Transverse colon (tissue), 4 donors: ENCODE results near the gene ANXA6. TPM values are rescaled to one million over a fixed set of nuclear protein-coding genes. Genes with fewer than 3 reads are reported as not detected.

ENCODE experiments used
- DNase-seq: peaks from one replicate; pipeline ENCODE4 v3.0.0-alpha.2; 2019
- H3K27ac ChIP-seq, 4 donors: fragments of 200-600 bp; sonication (generic); 2 replicates each; pipeline ENCODE4 v1.5.1; 2016 to 2018; ENCODE audit warnings: inconsistent platforms in 4 of 4
- H3K27me3 ChIP-seq: fragments of 200-600 bp; sonication (generic); 2 replicates; pipeline ENCODE4 v1.5.1; 2017; ENCODE audit warnings: inconsistent platforms
- H3K36me3 ChIP-seq, 4 donors: fragments of 200-600 bp; sonication (generic); 2 replicates each; pipeline ENCODE4 v1.5.1; 2017 to 2019; ENCODE audit warnings: inconsistent platforms in 4 of 4
- H3K4me1 ChIP-seq, 4 donors: fragments of 200-600 bp; sonication (generic); 2 replicates each; pipeline ENCODE4 v1.5.1; 2017 to 2020; ENCODE audit warnings: inconsistent platforms in 4 of 4
- H3K4me3 ChIP-seq, 4 donors: fragments of 200-600 bp; sonication (generic); 1 replicate in 1 of 4; 2 replicates in 3 of 4; pipeline versions ENCODE4 v1.5.1 to v1.6.1; 2017 to 2019; ENCODE audit warnings: inconsistent platforms in 4 of 4
- H3K9me3 ChIP-seq, 2 donors: fragments of 200-600 bp; sonication (generic); 2 replicates each; pipeline ENCODE4 v1.5.1; 2017 to 2019; ENCODE audit warnings: inconsistent platforms in 2 of 2
- EP300 ChIP-seq: sonication (generic); formaldehyde crosslinking; IDR thresholded peaks from one replicate; pipeline ENCODE4 v1.6.1; 2017; ENCODE audit warnings: antibody characterized with exemption, low read depth
- POLR2A ChIP-seq: fragments of 450-650 bp; IDR thresholded peaks from one replicate; pipeline ENCODE4 v1.6.1; 2016; ENCODE audit warnings: antibody characterized with exemption, mild to moderate bottlenecking, moderate library complexity
- POLR2AphosphoS5 ChIP-seq, 3 donors: sonication (generic); formaldehyde crosslinking; IDR thresholded peaks; one replicate each; pipeline ENCODE4 v1.6.1; 2016; ENCODE audit warnings: antibody characterized with exemption in 3 of 3
- WGBS, 2 donors: methylation state at CpG; one replicate each; pipeline ENCODE4 v1.1.5; 2018; ENCODE audit warnings: low coverage in 1 of 2; 5-methylcytosine and 5-hydroxymethylcytosine counted together
- in situ Hi-C, 4 donors: fragments of 200-750 bp; cut with MboI; loops; one replicate each; pipeline versions ENCODE4 v1.15.0 to v1.15.1; 2017; ENCODE audit warnings: low sequenced_read_pairs in 3 of 4, low pct_ligation_motif_present in 1 of 4, low pct_unique_long_range_greater_than_20kb in 1 of 4
- intact Hi-C: fragments of 100-400 bp; cut with DNase I; formaldehyde crosslinking; loops from one replicate; pipeline ENCODE4 v1.15.1; 2023; ENCODE audit warnings: low total_unique reads
- total RNA-seq, 4 donors: library from RNA; depleted of rRNA; stranded (reverse); fragments of >200 nt; gene quantifications; one replicate each; pipeline ENCODE4 v1.1.0, GENCODE V29; 2016
- TF ChIP-seq, protein P1 (sequence below), 5 experiments: fragments of 200-600 bp in 3 of 5; fragments of 450-650 bp in 2 of 5; sonication (generic) in 3 of 5; IDR thresholded peaks; 1 replicate in 2 of 5; 2 replicates in 3 of 5; pipeline ENCODE4 v1.5.1; 2016 to 2017; ENCODE audit warnings: antibody characterized with exemption in 5 of 5, inconsistent platforms in 3 of 5, mild to moderate bottlenecking in 2 of 5, moderate library complexity in 1 of 5

The ANXA6 gene
- total RNA-seq, 4 donors from 2014 or later: 19.1 to 79.0 (median 55.3) TPM

DNA sequence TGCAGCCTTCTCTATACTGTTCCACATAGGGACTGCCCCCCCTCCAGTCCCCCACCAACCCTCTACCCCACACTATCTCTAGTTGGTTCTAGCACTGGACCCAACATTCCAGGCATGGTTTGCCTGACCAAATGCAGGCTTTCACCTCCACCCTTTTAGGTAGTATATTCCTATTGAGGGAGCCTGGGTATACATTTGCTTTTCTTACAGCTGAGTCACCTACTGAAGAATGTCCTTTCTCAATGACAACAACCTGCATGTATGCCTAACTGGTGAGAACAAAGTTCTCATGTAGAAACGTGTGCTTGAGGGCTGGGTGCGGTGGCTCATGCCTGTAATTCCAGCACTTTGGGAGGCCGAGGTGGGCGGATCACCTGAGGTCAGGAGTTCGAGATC, 85.0 kb downstream of the ANXA6 start:
- Histone ChIP-seq H3K4me3 (no peak overlapping the region), H3K27ac (peak overlapping the region in 3 of 4 donors; percentile 6 to 54 (median 39)), H3K4me1 (peaks cover 27 to 67% (median 37%) of the 10 kb centered on the region in 4 donors), H3K36me3 (no peaks in the 10 kb centered on the region), H3K27me3 (no peaks in the 10 kb centered on the region), H3K9me3 (no peaks in the 10 kb centered on the region)
- DNase-seq: no peak
- WGBS, 2 donors: 71 to 80% methylated on average over 3 to 5 of the region's 5 CpGs
- in situ Hi-C loops (no loop called here), intact Hi-C loops (no loop called here)
- TF ChIP-seq EP300 (no peak), POLR2AphosphoS5 (IDR thresholded peaks at IDR 0.05) (peak in 1 of 3 donors; percentile 35)

DNA sequence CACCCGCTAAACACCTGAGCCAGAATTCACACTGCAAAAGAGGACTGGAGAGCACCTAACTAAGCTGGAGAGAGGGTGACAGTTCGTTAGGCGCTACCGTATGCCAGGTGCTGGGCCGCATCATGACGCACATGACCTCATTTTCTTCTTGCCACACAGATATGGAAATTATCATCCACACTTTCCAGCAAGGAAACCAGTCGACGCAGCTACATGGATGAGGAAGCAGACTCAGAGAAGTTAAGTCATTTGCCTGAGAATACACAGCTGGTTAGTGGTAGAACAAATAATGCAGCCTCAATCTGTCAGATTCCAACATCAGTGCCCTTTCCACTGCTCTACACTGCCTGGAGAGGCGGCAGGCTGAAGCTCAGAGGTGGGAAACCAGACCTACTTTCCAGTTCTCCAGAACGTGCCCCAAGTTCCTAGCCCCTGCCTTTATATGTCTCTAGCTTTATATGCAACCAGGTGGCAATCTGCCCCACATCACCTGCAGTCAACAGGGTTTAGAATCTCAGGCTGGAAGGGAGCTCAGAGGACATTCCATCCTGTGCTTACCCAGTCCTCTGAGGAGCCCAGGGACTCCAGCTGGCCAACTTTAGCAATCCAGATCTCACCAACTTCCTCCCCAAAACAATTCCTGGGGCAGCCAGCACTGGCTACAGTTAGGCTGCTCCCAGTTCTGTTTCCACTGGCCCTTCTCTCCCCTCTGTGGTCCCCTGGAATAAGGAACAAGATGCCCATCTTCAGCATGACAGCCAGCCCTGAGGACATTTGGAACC, 85.5 kb downstream of the ANXA6 start:
- DNase-seq: no peak
- Histone ChIP-seq H3K9me3 (no peaks in the 10 kb centered on the region), H3K4me1 (peaks cover 27 to 66% (median 37%) of the 10 kb centered on the region in 4 donors), H3K36me3 (no peaks in the 10 kb centered on the region), H3K27ac (peak overlapping the region in 3 of 4 donors; percentile 6 to 54 (median 39)), H3K27me3 (no peaks in the 10 kb centered on the region), H3K4me3 (no peak overlapping the region)
- WGBS, 2 donors: 70 to 89% methylated on average over 2 to 10 of the region's 10 CpGs
- TF ChIP-seq POLR2A (no peak), EP300 (no peak), POLR2AphosphoS5 (IDR thresholded peaks at IDR 0.05) (no peak)
- TF ChIP-seq, protein P1, sequence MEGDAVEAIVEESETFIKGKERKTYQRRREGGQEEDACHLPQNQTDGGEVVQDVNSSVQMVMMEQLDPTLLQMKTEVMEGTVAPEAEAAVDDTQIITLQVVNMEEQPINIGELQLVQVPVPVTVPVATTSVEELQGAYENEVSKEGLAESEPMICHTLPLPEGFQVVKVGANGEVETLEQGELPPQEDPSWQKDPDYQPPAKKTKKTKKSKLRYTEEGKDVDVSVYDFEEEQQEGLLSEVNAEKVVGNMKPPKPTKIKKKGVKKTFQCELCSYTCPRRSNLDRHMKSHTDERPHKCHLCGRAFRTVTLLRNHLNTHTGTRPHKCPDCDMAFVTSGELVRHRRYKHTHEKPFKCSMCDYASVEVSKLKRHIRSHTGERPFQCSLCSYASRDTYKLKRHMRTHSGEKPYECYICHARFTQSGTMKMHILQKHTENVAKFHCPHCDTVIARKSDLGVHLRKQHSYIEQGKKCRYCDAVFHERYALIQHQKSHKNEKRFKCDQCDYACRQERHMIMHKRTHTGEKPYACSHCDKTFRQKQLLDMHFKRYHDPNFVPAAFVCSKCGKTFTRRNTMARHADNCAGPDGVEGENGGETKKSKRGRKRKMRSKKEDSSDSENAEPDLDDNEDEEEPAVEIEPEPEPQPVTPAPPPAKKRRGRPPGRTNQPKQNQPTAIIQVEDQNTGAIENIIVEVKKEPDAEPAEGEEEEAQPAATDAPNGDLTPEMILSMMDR (IDR thresholded peaks at IDR 0.05): no peak
- intact Hi-C loops: no loop called here
- in situ Hi-C loops: no loop called here

DNA sequence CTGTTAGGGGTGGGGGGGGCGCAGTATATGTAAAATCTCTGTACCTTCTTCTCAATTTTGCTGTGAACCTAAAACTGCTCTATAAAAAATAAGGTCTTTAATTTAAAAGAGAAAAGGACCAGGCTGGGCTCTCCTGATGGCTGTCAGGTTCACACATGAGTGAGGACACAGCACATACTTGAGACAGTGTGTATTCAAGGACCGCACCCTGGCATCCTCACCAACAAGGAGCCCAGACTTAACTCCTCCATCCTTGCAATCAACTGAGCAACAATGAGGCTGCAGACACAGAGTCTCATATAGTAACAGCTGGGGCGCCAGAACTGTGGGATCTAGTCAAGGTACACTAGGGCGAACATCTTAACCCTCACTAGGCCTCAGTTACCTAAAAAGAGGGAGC, 86.6 kb downstream of the ANXA6 start:
- no peak for TF ChIP-seq POLR2AphosphoS5 (IDR thresholded peaks at IDR 0.05)
- no peak for TF ChIP-seq POLR2A
- TF ChIP-seq, protein P1 (IDR thresholded peaks at IDR 0.05): no peak
- TF ChIP-seq EP300: no peak
- Histone ChIP-seq H3K36me3 (no peaks in the 10 kb centered on the region), H3K27me3 (no peaks in the 10 kb centered on the region), H3K9me3 (no peaks in the 10 kb centered on the region), H3K27ac (no peak overlapping the region), H3K4me3 (no peak overlapping the region), H3K4me1 (peaks cover 28 to 65% (median 33%) of the 10 kb centered on the region in 4 donors)
- WGBS, 2 donors: 98 to 100% methylated on average over 1 to 4 of the region's 4 CpGs
- intact Hi-C loops (no loop called here), in situ Hi-C loops (no loop called here)
- no peak for DNase-seq

DNA sequence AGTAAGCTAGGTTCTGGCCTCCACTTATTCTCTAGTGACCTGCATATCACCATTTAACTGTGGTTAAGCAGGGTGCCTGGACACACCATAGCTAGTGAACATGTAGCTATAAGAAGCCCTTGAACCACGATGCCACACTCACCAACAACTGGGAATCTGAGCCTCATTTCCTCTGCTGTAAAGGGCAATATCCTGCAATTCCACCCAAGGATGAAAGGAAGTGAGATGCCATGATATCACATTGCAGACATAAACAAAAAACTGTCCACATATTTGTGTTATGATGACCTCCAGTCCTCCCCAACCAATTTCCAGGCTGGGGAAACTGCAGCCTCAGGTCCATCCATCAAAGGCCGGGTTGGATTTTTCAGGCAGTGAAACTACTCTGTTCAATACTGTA, 87.1 kb downstream of the ANXA6 start:
- Histone ChIP-seq H3K27ac (no peak overlapping the region), H3K9me3 (no peaks in the 10 kb centered on the region), H3K4me3 (no peak overlapping the region), H3K4me1 (peaks cover 25 to 65% (median 32%) of the 10 kb centered on the region in 4 donors), H3K36me3 (no peaks in the 10 kb centered on the region), H3K27me3 (no peaks in the 10 kb centered on the region)
- DNase-seq: no peak
- TF ChIP-seq, protein P1 (IDR thresholded peaks at IDR 0.05): no peak
- no peak for TF ChIP-seq POLR2AphosphoS5 (IDR thresholded peaks at IDR 0.05)
- no peak for TF ChIP-seq POLR2A
- no peak for TF ChIP-seq EP300
- 72% methylated on average over 2 of the region's 2 CpGs; no CpG with 5 or more reads in 1 of the 2 donors for WGBS, 2 donors
- intact Hi-C loops: no loop called here
- in situ Hi-C loops: no loop called here
